Measurements from ENCODE around the gene CELF2.

CELF2 gene

GRCh38 chr10:11205030-11205772, 187.5 kb downstream of the CELF2 start:
- no peak for DNase-seq

GRCh38 chr10:11206676-11207559, 189.2 kb downstream of the CELF2 start:
- DNase-seq: no peak

- DNase-seq: no peak
Observed at GRCh38 chr10:11207560-11207844, 189.8 kb downstream of the CELF2 start.

GRCh38 chr10:11208243-11208642, 190.6 kb downstream of the CELF2 start:
- DNase-seq: no peak

- no peak for DNase-seq
Observed at GRCh38 chr10:11208908-11209829, 191.5 kb downstream of the CELF2 start.

- no peak for DNase-seq
Observed at GRCh38 chr10:11209830-11210181, 192.1 kb downstream of the CELF2 start.

GRCh38 chr10:11210211-11210922, 192.7 kb downstream of the CELF2 start:
- DNase-seq: no peak

GRCh38 chr10:11212288-11213085, 194.8 kb downstream of the CELF2 start:
- DNase-seq: no peak

GRCh38 chr10:11213137-11213536, 195.5 kb downstream of the CELF2 start:
- no peak for DNase-seq

- DNase-seq: no peak
Observed at GRCh38 chr10:11214407-11214806, 196.7 kb downstream of the CELF2 start.

GRCh38 chr10:11215471-11215870, 197.8 kb downstream of the CELF2 start:
- DNase-seq: no peak

GRCh38 chr10:11217521-11217920, 199.8 kb downstream of the CELF2 start:
- DNase-seq: no peak

- no peak for DNase-seq
Observed at GRCh38 chr10:11218395-11218794, 200.7 kb downstream of the CELF2 start.

- no peak for DNase-seq
Observed at GRCh38 chr10:11219431-11219830, 201.8 kb downstream of the CELF2 start.

- DNase-seq: no peak
Observed at GRCh38 chr10:11223081-11223480, 205.4 kb downstream of the CELF2 start.

- DNase-seq: no peak
Observed at GRCh38 chr10:11223507-11224140, 206.0 kb downstream of the CELF2 start.

- DNase-seq: no peak
Observed at GRCh38 chr10:11224321-11224720, 206.6 kb downstream of the CELF2 start.

- DNase-seq: no peak
Observed at GRCh38 chr10:11224792-11225416, 207.2 kb downstream of the CELF2 start.

GRCh38 chr10:11225935-11226334, 208.3 kb downstream of the CELF2 start:
- no peak for DNase-seq

- no peak for DNase-seq
Observed at GRCh38 chr10:11227103-11227502, 209.4 kb downstream of the CELF2 start.

GRCh38 chr10:11229893-11230292, 212.2 kb downstream of the CELF2 start:
- DNase-seq: no peak

Data from NCI-H2029 (cell line).